IMR-90 (cell line): ENCODE results near the gene DGKH. TPM values are rescaled to one million over a fixed set of nuclear protein-coding genes. Genes with fewer than 3 reads are reported as not detected.

Source experiments
- ATAC-seq: fragments of 200-7000 bp; cut with Tn5 transposase; 2 replicates; pipeline ENCODE4 v1.9.1; 2020; ENCODE audit warnings: low read depth, mild to moderate bottlenecking, moderate library complexity
- BruUV-seq: library from RNA; stranded (reverse); fragments of 400-500 nt; replicated peaks from 2 replicates; lab custom pipeline; 2021; lab: Mats Ljungman, UMichigan
- CTCF ChIA-PET: fragments of 300-600 bp; formaldehyde crosslinking; extraction: SDS; loops from one replicate; lab custom pipeline; 2021; ENCODE audit warnings: antibody characterized with exemption; lab: Yijun Ruan, JAX
- POLR2A ChIA-PET: fragments of 300-600 bp; sonication (Branson Sonifier 250); formaldehyde crosslinking; loops from one replicate; lab custom pipeline; 2022; ENCODE audit warnings: antibody characterized with exemption; ENCODE audit not compliant: unreplicated experiment; lab: Charles Lee
- DNase-seq: peaks from one replicate; pipeline ENCODE4 v3.0.0; 2013
- H2AFZ ChIP-seq: replicated peaks from 2 replicates; pipeline ENCODE3; 2013; ENCODE audit warnings: low read length, mild to moderate bottlenecking; ENCODE audit not compliant: poor library complexity
- H2AK5ac ChIP-seq: 2 replicates; pipeline ENCODE4 v1.6.1; 2013; ENCODE audit warnings: low read depth, low read length, inconsistent platforms
- H2AK9ac ChIP-seq: replicated peaks from 2 replicates; pipeline ENCODE3; 2013; ENCODE audit warnings: mild to moderate bottlenecking, low read depth, low read length, moderate library complexity; ENCODE audit not compliant: poor library complexity
- H2BK120ac ChIP-seq: 2 replicates; pipeline ENCODE4 v1.6.1; 2013; ENCODE audit warnings: low read depth, low read length, inconsistent platforms
- H2BK15ac ChIP-seq: 3 replicates; pipeline ENCODE4 v1.6.1; 2013; ENCODE audit warnings: low read depth, low read length, inconsistent platforms
- H2BK20ac ChIP-seq: 2 replicates; pipeline ENCODE4 v1.6.1; 2013; ENCODE audit warnings: low read depth, mild to moderate bottlenecking, inconsistent platforms, low read length, moderate library complexity
- H2BK5ac ChIP-seq: 2 replicates; pipeline ENCODE4 v1.6.1; 2013; ENCODE audit warnings: mild to moderate bottlenecking, low read depth, low read length, inconsistent platforms; ENCODE audit not compliant: poor library complexity, severe bottlenecking
- H3K14ac ChIP-seq: replicated peaks from 2 replicates; pipeline ENCODE4 v1.6.1; 2013; ENCODE audit warnings: low read depth, low read length, inconsistent platforms
- H3K18ac ChIP-seq: 2 replicates; pipeline ENCODE4 v1.6.1; 2013; ENCODE audit warnings: low read depth, low read length, control low read depth
- H3K23ac ChIP-seq: 2 replicates; pipeline ENCODE4 v1.6.1; 2013; ENCODE audit warnings: low read depth, low read length, inconsistent platforms
- H3K27ac ChIP-seq: 2 replicates; pipeline ENCODE4 v1.5.1; 2013; ENCODE audit warnings: mild to moderate bottlenecking, control low read depth, low read length; ENCODE audit not compliant: insufficient read depth
- H3K27me3 ChIP-seq: 2 replicates; pipeline ENCODE4 v1.6.1; 2013; ENCODE audit warnings: low read length; ENCODE audit not compliant: control insufficient read depth, insufficient read depth
- H3K36me3 ChIP-seq: 2 replicates; pipeline ENCODE4 v1.6.1; 2013; ENCODE audit warnings: low read length, mixed read lengths; ENCODE audit not compliant: control insufficient read depth, insufficient read depth
- H3K4ac ChIP-seq: 2 replicates; pipeline ENCODE4 v1.6.1; 2013; ENCODE audit warnings: low read depth, low read length, inconsistent platforms
- H3K4me1 ChIP-seq: 2 replicates; pipeline ENCODE4 v1.6.1; 2013; ENCODE audit warnings: low read length, mixed read lengths; ENCODE audit not compliant: control insufficient read depth, insufficient read depth
- H3K4me2 ChIP-seq: 2 replicates; pipeline ENCODE4 v1.6.1; 2013; ENCODE audit warnings: low read depth, mild to moderate bottlenecking, control low read depth, low read length, moderate library complexity
- H3K4me3 ChIP-seq: 2 replicates; pipeline ENCODE4 v1.5.1; 2013; ENCODE audit warnings: low read depth, mild to moderate bottlenecking, control low read depth, low read length, moderate library complexity; ENCODE audit not compliant: insufficient read depth
- H3K56ac ChIP-seq: 2 replicates; pipeline ENCODE4 v1.6.1; 2013; ENCODE audit warnings: low read length, inconsistent platforms; ENCODE audit not compliant: insufficient read depth; ENCODE audit errors: extremely low read depth
- H3K79me1 ChIP-seq, 2 experiments: 2 replicates each; pipeline ENCODE4 v1.6.1; 2013; ENCODE audit warnings: low read length in 2 of 2, inconsistent platforms in 1 of 2, low read depth in 1 of 2
- H3K9ac ChIP-seq: 2 replicates; pipeline ENCODE4 v1.6.1; 2013; ENCODE audit warnings: low read depth, low read length, control low read depth
- H3K9me1 ChIP-seq: 2 replicates; pipeline ENCODE4 v1.6.1; 2013; ENCODE audit warnings: low read length, inconsistent platforms; ENCODE audit not compliant: insufficient read depth
- H3K9me3 ChIP-seq: 2 replicates; pipeline ENCODE4 v1.6.1; 2013; ENCODE audit warnings: low read length; ENCODE audit not compliant: control insufficient read depth, insufficient read depth
- H4K20me1 ChIP-seq: 2 replicates; pipeline ENCODE4 v1.6.1; 2013; ENCODE audit warnings: low read length, inconsistent platforms; ENCODE audit not compliant: insufficient read depth
- H4K5ac ChIP-seq: 2 replicates; pipeline ENCODE4 v1.6.1; 2013; ENCODE audit warnings: mild to moderate bottlenecking, low read depth, low read length, control low read depth
- H4K8ac ChIP-seq, 2 experiments: 2 replicates each; pipeline ENCODE4 v1.6.1; 2013; ENCODE audit warnings: low read depth in 2 of 2, low read length in 2 of 2, control low read depth in 1 of 2, inconsistent platforms in 1 of 2
- H4K91ac ChIP-seq: 2 replicates; pipeline ENCODE4 v1.6.1; 2013; ENCODE audit warnings: low read depth, low read length, inconsistent platforms; ENCODE audit not compliant: insufficient read depth
- BHLHE40 ChIP-seq: fragments of 150-350 bp; IDR thresholded peaks from 2 replicates; pipeline ENCODE4 v1.6.1; 2016; ENCODE audit warnings: mild to moderate bottlenecking, low read depth, low read length
- CEBPB ChIP-seq: IDR thresholded peaks from 2 replicates; pipeline ENCODE4 v1.6.1; 2012; ENCODE audit warnings: low read depth, low read length, improper control_type of control experiment
- FOS ChIP-seq: fragments of 150-350 bp; IDR thresholded peaks from 2 replicates; pipeline ENCODE4 v1.6.1; 2016; ENCODE audit warnings: low read depth, low read length
- MAFK ChIP-seq: IDR thresholded peaks from 2 replicates; pipeline ENCODE4 v1.6.1; 2012; ENCODE audit warnings: low read depth, low read length, improper control_type of control experiment
- MAZ ChIP-seq: IDR thresholded peaks from 2 replicates; pipeline ENCODE4 v1.6.1; 2012; ENCODE audit warnings: low read depth, mild to moderate bottlenecking, low read length, improper control_type of control experiment, moderate library complexity, borderline replicate concordance
- NFE2L2 ChIP-seq: fragments of 150-350 bp; IDR thresholded peaks from 2 replicates; pipeline ENCODE4 v1.6.1; 2016; ENCODE audit warnings: low read depth, mild to moderate bottlenecking, low read length
- RAD21 ChIP-seq: IDR thresholded peaks from 2 replicates; pipeline ENCODE4 v1.6.1; 2012; ENCODE audit warnings: low read length, improper control_type of control experiment
- SMC3 ChIP-seq: fragments of 150-350 bp; IDR thresholded peaks from 2 replicates; pipeline ENCODE4 v1.6.1; 2016; ENCODE audit warnings: low read depth, mild to moderate bottlenecking, antibody characterized with exemption, low read length, moderate library complexity
- WGBS, 2 experiments: methylation state at CpG; one replicate each; pipeline versions ENCODE4 v1.1.5 to v1.1.7; 2013; ENCODE audit warnings: missing lambda C conversion rate in 2 of 2; ENCODE audit not compliant: insufficient read length in 1 of 2; ENCODE audit errors: extremely low coverage in 2 of 2; 5-methylcytosine and 5-hydroxymethylcytosine counted together
- dilution Hi-C: fragments of 300-500 bp; cut with HindIII; formaldehyde crosslinking; loops from one replicate; pipeline ENCODE4 v1.14.3; 2018; ENCODE audit warnings: low sequenced_read_pairs; ENCODE audit not compliant: unreplicated experiment
- in situ Hi-C: fragments of 300-500 bp; cut with MboI; formaldehyde crosslinking; loops from 3 replicates; pipeline ENCODE4 v1.14.3; 2019; ENCODE audit warnings: low sequenced_read_pairs, inconsistent platforms, mixed read lengths
- intact Hi-C: fragments of 100-400 bp; cut with micrococcal nuclease; formaldehyde crosslinking; loops from 2 replicates; pipeline ENCODE4 v1.10.0; 2022
- polyA plus RNA-seq, 3 experiments: library from polyadenylated mRNA; depleted of rRNA; stranded (reverse); fragments of >200 nt; gene quantifications; 2 replicates each; pipeline ENCODE4 v1.2.3, GENCODE V29; 2012; ENCODE audit warnings: low replicate concordance in 1 of 3
- total RNA-seq: library from RNA; depleted of rRNA; stranded (reverse); fragments of >200 nt; gene quantifications from 2 replicates; pipeline ENCODE4 v1.2.3, GENCODE V29; 2012

Gene DGKH
- total and polyA plus RNA-seq, 2 of the 4 experiments (the other 2 are of a cell fraction) = 2.0 to 13.4 TPM

GRCh38 chr13:42056146-42056545 is 7.7 kb downstream of the DGKH start:
- DNase-seq (no peak), ATAC-seq (no peak)
- Histone ChIP-seq H2BK15ac (no peak overlapping the region), H3K9me1 (no peaks in the 10 kb centered on the region; the same call in 1 of the 2 replicates), H2AK5ac (no peak overlapping the region), H4K91ac (no peak overlapping the region), H3K27me3 (no peaks in the 10 kb centered on the region), H3K4me1 (no peaks in the 10 kb centered on the region), H2AK9ac (no peak overlapping the region), H2BK20ac (no peak overlapping the region), H4K8ac (no peak overlapping the region), H3K4ac (no peak overlapping the region), H3K9ac (no peak overlapping the region), H3K36me3 (peaks cover 3% of the 10 kb centered on the region), H3K9me3 (no peaks in the 10 kb centered on the region; the same call in 1 of the 2 replicates), H3K4me2 (no peak overlapping the region), H3K14ac (no peak overlapping the region), H2AFZ (no peak overlapping the region), H3K23ac (no peak overlapping the region), H2BK5ac (no peak overlapping the region), H3K56ac (no peak overlapping the region), H4K5ac (no peak overlapping the region), H3K27ac (no peak overlapping the region), H4K20me1 (no peaks in the 10 kb centered on the region), H3K18ac (no peak overlapping the region), H3K4me3 (no peak overlapping the region), H2BK120ac (no peak overlapping the region), H3K79me1 (peaks cover 18 to 38% of the 10 kb centered on the region in 2 experiments)
- no peak for TF ChIP-seq SMC3
- no peak for TF ChIP-seq MAFK
- TF ChIP-seq BHLHE40 = no peak
- no peak for TF ChIP-seq RAD21
- TF ChIP-seq CEBPB = no peak
- TF ChIP-seq FOS = no peak
- TF ChIP-seq MAZ = no peak
- no peak for TF ChIP-seq NFE2L2
- dilution Hi-C loops = no loop called here
- no TSS peak for BruUV-seq
- WGBS, 2 experiments = no CpG with 5 or more reads among the region's 1 CpG
- POLR2A ChIA-PET = no interaction called here
- in situ Hi-C loops = no loop called here
- CTCF ChIA-PET = interaction anchor here (1.5 kb wide), 1 partner anchor 8 kb away, joined by 3 read pairs; no protein-coding TSS in a partner anchor
- intact Hi-C loops = no loop called here
